Stomach (tissue), 4 donors: ENCODE measurements around the gene CHN2.

Experiments used
- EP300 ChIP-seq: sonication (generic); formaldehyde crosslinking; IDR thresholded peaks from one replicate; pipeline ENCODE4 v1.6.1; 2017; ENCODE audit warnings: antibody characterized with exemption
- POLR2A ChIP-seq, 4 donors: fragments of 450-650 bp; IDR thresholded peaks; one replicate each; pipeline ENCODE4 v1.6.1; 2016; ENCODE audit warnings: antibody characterized with exemption in 4 of 4, control low read depth in 2 of 4, mild to moderate bottlenecking in 1 of 4, moderate library complexity in 1 of 4
- TF ChIP-seq, protein P1 (sequence below), 7 experiments: fragments of 450-650 bp in 4 of 7; fragments of 200-600 bp in 3 of 7; sonication (generic) in 3 of 7; IDR thresholded peaks; one replicate each; pipeline ENCODE4 v1.5.1; 2016 to 2019; ENCODE audit warnings: antibody characterized with exemption in 7 of 7, control low read depth in 2 of 7, mild to moderate bottlenecking in 1 of 7

DNA sequence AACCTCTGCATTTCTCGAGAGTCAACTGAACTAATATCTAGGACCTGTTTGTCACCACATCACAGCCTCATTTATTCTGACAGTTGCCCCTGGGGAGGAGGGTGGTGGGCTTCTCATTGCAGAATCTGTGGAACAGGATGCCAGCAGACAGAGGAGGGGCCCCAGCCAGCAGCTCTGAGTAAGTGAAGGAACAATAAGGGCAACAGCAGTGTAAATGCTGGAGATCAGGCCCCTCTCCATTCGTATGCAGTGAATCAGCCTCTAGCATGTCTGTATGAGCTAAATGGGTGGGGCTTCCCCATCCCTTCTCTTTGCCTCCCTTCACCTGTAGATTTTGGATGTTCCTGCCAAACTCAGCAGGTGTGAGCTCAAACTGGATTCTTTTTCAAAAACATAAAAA lies 40.5 kb upstream of the CHN2 start:
- TF ChIP-seq POLR2A (IDR thresholded peaks at IDR 0.05), result no peak
- TF ChIP-seq EP300, result no peak
- TF ChIP-seq, protein P1, sequence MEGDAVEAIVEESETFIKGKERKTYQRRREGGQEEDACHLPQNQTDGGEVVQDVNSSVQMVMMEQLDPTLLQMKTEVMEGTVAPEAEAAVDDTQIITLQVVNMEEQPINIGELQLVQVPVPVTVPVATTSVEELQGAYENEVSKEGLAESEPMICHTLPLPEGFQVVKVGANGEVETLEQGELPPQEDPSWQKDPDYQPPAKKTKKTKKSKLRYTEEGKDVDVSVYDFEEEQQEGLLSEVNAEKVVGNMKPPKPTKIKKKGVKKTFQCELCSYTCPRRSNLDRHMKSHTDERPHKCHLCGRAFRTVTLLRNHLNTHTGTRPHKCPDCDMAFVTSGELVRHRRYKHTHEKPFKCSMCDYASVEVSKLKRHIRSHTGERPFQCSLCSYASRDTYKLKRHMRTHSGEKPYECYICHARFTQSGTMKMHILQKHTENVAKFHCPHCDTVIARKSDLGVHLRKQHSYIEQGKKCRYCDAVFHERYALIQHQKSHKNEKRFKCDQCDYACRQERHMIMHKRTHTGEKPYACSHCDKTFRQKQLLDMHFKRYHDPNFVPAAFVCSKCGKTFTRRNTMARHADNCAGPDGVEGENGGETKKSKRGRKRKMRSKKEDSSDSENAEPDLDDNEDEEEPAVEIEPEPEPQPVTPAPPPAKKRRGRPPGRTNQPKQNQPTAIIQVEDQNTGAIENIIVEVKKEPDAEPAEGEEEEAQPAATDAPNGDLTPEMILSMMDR (IDR thresholded peaks at IDR 0.05), result no peak
